Measurements from ENCODE around the gene ARHGEF7. TPM values are rescaled to one million over a fixed set of nuclear protein-coding genes. Genes with fewer than 3 reads are reported as not detected.

Gene ARHGEF7
- total RNA-seq, 1 donor from 2014 or later = 95.7 TPM

DNA sequence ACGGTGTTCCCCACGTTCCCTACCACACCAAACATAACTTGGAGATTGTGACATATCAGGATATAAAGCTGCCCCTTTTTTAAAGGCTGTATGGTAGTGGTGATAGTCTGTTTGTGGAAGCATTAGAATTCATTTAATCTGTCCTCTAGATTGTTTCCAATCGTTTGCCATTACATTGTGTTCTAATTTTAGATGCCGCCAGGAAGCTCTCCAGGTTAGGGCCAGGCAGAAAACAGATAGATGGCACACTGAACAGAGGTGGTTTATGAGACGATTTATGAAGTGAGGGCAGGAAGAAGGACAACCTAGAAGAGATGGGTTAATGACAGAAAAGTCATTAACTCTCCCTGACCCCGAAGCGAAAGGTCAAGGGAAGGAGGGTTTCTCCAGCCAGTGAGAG, 30.0 kb downstream of the ARHGEF7 start:
- no peak overlapping the region for H3K27ac Mint-ChIP-seq
- H3K27me3 Mint-ChIP-seq = peaks cover 33% of the 10 kb centered on the region
- H3K4me3 Mint-ChIP-seq = no peak overlapping the region
- H3K9me3 Mint-ChIP-seq = no peaks in the 10 kb centered on the region
- H3K36me3 Mint-ChIP-seq (ENCODE audit: low read depth) = no peaks in the 10 kb centered on the region
- no peaks in the 10 kb centered on the region for H3K4me1 Mint-ChIP-seq
- POLR2A ChIA-PET = no interaction called here
- intact Hi-C loops (cut with micrococcal nuclease) = no loop called here
- CTCF ChIA-PET = interaction anchor here (0.7 kb wide), 1 partner anchor 8 kb away, joined by 3 read pairs; no protein-coding TSS in a partner anchor
- DNase-seq = no peak
- ATAC-seq (ENCODE audit: low read depth) = no peak
- TF ChIP-seq, protein P1, sequence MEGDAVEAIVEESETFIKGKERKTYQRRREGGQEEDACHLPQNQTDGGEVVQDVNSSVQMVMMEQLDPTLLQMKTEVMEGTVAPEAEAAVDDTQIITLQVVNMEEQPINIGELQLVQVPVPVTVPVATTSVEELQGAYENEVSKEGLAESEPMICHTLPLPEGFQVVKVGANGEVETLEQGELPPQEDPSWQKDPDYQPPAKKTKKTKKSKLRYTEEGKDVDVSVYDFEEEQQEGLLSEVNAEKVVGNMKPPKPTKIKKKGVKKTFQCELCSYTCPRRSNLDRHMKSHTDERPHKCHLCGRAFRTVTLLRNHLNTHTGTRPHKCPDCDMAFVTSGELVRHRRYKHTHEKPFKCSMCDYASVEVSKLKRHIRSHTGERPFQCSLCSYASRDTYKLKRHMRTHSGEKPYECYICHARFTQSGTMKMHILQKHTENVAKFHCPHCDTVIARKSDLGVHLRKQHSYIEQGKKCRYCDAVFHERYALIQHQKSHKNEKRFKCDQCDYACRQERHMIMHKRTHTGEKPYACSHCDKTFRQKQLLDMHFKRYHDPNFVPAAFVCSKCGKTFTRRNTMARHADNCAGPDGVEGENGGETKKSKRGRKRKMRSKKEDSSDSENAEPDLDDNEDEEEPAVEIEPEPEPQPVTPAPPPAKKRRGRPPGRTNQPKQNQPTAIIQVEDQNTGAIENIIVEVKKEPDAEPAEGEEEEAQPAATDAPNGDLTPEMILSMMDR (IDR thresholded peaks at IDR 0.05) = no peak

DNA sequence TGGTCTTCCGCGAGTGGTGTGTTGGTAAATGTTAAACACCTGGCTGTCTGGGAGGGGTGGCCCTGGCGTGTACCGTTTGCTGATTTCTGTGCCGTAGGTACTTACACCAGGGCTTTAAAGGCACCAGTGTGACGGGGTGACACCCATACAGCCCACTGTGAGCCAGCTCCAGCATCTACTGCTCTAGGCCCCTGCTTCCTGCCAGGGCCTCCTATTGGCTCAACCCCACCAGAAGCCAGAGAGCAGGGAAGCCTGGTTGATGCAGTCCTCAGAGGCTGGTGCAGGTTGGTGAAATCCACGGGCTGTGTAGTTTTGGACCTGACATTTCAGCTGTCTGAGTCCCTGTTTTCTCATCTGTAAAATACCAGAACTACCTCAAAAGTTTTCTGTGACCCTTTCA, 30.4 kb downstream of the ARHGEF7 start:
- TF ChIP-seq, protein P1 (IDR thresholded peaks at IDR 0.05) = no peak
- DNase-seq = no peak
- peaks cover 29% of the 10 kb centered on the region for H3K27me3 Mint-ChIP-seq
- H3K4me3 Mint-ChIP-seq = no peak overlapping the region
- no peak overlapping the region for H3K27ac Mint-ChIP-seq
- no peaks in the 10 kb centered on the region for H3K36me3 Mint-ChIP-seq (ENCODE audit: low read depth)
- ChIA-PET CTCF (no interaction called here), POLR2A (no interaction called here)
- ATAC-seq (ENCODE audit: low read depth) = no peak
- intact Hi-C loops (cut with micrococcal nuclease) = no loop called here
- H3K4me1 Mint-ChIP-seq = no peaks in the 10 kb centered on the region
- H3K9me3 Mint-ChIP-seq = no peaks in the 10 kb centered on the region

DNA sequence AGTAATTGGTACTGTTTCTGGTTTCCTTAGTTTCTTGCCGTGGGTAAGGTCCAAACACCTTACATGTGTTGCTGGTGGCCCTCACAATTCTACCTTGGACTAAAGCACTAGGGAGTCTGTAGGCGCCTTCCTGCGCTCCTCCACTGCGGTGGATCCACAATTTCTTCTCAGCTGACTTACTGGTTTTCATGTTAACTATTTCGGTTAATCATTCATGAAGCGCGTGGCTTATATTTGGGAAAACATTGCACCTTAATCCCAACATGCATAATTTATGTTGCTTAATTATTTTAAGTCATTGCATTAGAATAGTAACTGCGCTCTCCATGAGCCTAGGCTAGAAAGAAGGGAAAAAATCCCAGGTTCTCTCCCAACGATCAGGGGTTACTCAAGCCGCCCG, 37.7 kb downstream of the ARHGEF7 start:
- peaks cover 3% of the 10 kb centered on the region for H3K27me3 Mint-ChIP-seq
- peak overlapping the region; percentile 92 for H3K4me3 Mint-ChIP-seq
- TF ChIP-seq, protein P1 (IDR thresholded peaks at IDR 0.05) = no peak
- intact Hi-C loops (cut with micrococcal nuclease) = loop anchor here (1.0 to 2.0 kb wide), 5 partner anchors 31 to 440 kb away; partner anchors contain the start of genes ANKRD10, ARHGEF7 and ING1
- POLR2A ChIA-PET = interaction anchor here (0.8 to 2.6 kb wide), 5 partner anchors 12 to 559 kb away, joined by 3 to 17 read pairs (median 3); no protein-coding TSS in a partner anchor
- CTCF ChIA-PET = interaction anchor here (0.7 to 1.1 kb wide), 2 partner anchors 8 to 72 kb away, joined by 3 read pairs; no protein-coding TSS in a partner anchor
- no peak for ATAC-seq (ENCODE audit: low read depth)
- H3K36me3 Mint-ChIP-seq (ENCODE audit: low read depth) = peaks cover 8% of the 10 kb centered on the region
- DNase-seq = no peak
- no peaks in the 10 kb centered on the region for H3K9me3 Mint-ChIP-seq
- H3K27ac Mint-ChIP-seq = peak overlapping the region; percentile 86
- peaks cover 30% of the 10 kb centered on the region for H3K4me1 Mint-ChIP-seq

DNA sequence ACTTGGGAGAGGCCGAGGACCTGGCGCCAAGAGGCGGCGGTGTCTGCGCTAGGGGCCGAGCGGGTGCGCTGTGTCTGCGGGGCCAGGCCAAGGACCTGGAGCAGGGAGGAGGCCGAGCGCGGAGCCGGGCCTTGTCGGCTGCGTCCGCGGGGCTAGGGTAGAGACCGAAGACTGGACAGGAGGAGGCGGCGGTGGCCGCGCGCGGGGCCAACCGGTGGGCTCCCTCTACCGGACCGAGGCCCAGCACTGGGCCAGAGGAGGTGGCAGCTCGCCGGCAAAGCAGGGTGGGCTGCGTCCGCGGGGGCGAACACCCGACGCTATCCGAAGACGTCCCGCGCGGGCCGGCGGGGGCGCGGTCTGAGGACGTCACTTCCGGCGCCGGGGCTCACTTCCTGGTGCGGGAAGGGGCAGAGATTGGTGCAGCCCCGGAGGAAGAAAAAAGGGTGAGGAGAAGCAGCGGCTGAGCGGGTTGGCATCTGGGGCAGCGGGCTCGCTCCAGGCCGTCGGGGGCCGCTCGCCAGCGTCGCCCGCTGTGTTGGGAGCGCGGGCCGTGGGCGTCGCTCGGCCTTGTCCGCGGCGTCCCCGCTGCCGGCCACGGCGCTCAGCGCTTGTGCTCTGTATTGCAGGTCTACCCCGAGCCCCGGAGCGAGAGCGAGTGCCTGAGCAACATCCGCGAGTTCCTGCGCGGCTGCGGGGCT, 38.3 kb downstream of the ARHGEF7 start:
- Mint-ChIP-seq H3K27me3 (no peaks in the 10 kb centered on the region), H3K36me3 (ENCODE audit: low read depth) (peaks cover 8% of the 10 kb centered on the region), H3K4me3 (peak overlapping the region; percentile 92), H3K27ac (peak overlapping the region; percentile 88), H3K9me3 (no peaks in the 10 kb centered on the region), H3K4me1 (peaks cover 30% of the 10 kb centered on the region)
- ATAC-seq (ENCODE audit: low read depth) = peak; percentile 85
- ChIA-PET POLR2A (interaction anchor here (1.0 to 2.6 kb wide), 4 partner anchors 32 to 560 kb away, joined by 3 to 17 read pairs (median 4); no protein-coding TSS in a partner anchor), CTCF (interaction anchor here (0.7 to 1.1 kb wide), 2 partner anchors 9 to 71 kb away, joined by 3 read pairs; no protein-coding TSS in a partner anchor)
- TF ChIP-seq, protein P1 (IDR thresholded peaks at IDR 0.05) = no peak
- DNase-seq = peak; percentile 98
- intact Hi-C loops (cut with micrococcal nuclease) = loop anchor here (1.0 to 2.0 kb wide), 5 partner anchors 31 to 440 kb away; partner anchors contain the start of genes ANKRD10, ARHGEF7 and ING1

DNA sequence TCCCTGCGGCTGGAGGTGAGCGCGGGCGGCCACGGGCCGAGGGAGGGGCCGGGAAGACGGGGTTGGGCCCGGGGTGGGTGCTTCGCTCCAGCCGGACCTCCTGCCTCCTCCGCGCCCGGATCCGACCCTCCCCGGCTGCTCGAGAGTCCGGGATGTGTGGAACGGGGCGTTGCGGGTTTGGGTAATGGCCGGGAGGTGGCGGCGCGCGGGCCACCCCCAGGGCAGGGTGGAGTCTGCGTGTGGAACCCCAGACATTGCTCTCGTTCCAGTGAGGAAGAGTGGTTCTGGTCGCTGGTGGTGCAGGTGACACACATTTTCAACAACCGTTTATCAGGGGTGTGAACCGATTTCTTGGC, 38.8 kb downstream of the ARHGEF7 start:
- intact Hi-C loops (cut with micrococcal nuclease) = loop anchor here (1.0 to 2.0 kb wide), 6 partner anchors 8 to 441 kb away; partner anchors contain the start of genes ANKRD10, ARHGEF7 and ING1
- TF ChIP-seq, protein P1 (IDR thresholded peaks at IDR 0.05) = no peak
- peak; percentile 51 for ATAC-seq (ENCODE audit: low read depth)
- Mint-ChIP-seq H3K27me3 (no peaks in the 10 kb centered on the region), H3K27ac (peak overlapping the region; percentile 88), H3K4me1 (peaks cover 30% of the 10 kb centered on the region), H3K4me3 (peak overlapping the region; percentile 92), H3K9me3 (no peaks in the 10 kb centered on the region), H3K36me3 (ENCODE audit: low read depth) (peaks cover 11% of the 10 kb centered on the region)
- no peak for DNase-seq
- ChIA-PET POLR2A (interaction anchor here (1.0 to 2.6 kb wide), 4 partner anchors 31 to 560 kb away, joined by 3 to 17 read pairs (median 4); no protein-coding TSS in a partner anchor), CTCF (no interaction called here)

Data from activated B cell treated with CpG ODN at 0.5 μM for 24 hours (primary cell).